Activated CD4-positive, alpha-beta T cell treated with anti-CD3 and anti-CD28 coated beads, Interleukin-2, amount 50 U/mL, for 1 hour (primary cell): ENCODE data around the gene SLC16A13.
"Not testable (repeated sequence)": the region's sequence is repeated elsewhere in the genome, so short reads cannot be mapped to it uniquely, and the experiment has no call there.

ENCODE experiments used
- DNase-seq: peaks from one replicate; pipeline ENCODE4 v3.0.0-alpha.2; 2020

The SLC16A13 gene

DNA sequence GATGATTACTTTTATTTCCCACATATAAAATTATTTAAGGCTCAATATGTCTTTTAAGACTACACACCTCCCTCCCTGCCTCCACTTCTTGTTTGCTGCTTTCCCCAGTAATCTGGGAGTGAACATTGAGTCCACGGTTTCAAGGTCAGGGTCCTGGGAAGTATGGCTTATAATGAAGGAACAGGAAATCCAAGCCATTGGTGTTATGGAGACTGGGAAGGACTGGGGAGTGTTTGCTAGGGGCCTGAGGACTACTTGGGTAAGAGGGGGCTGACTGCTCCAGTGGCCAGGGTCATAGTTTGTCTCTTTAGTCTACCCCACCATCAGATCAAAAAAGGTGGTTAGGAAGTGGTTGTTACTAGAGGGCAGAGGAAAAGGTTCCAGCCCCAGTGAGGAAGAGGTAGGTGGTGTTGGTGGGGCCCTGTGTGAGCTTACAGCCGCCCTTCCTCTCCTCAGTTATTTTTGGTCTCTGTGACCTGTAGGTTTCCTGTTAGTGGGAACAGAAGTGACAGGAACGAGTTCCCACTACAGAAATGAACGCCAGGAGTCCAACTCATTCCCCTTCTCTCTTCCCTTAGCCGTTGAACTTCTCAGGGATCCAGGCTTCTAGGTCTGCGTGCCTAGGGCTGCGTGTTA, 742 bp upstream of the SLC16A13 start:
- peak; percentile 22 for DNase-seq

DNA sequence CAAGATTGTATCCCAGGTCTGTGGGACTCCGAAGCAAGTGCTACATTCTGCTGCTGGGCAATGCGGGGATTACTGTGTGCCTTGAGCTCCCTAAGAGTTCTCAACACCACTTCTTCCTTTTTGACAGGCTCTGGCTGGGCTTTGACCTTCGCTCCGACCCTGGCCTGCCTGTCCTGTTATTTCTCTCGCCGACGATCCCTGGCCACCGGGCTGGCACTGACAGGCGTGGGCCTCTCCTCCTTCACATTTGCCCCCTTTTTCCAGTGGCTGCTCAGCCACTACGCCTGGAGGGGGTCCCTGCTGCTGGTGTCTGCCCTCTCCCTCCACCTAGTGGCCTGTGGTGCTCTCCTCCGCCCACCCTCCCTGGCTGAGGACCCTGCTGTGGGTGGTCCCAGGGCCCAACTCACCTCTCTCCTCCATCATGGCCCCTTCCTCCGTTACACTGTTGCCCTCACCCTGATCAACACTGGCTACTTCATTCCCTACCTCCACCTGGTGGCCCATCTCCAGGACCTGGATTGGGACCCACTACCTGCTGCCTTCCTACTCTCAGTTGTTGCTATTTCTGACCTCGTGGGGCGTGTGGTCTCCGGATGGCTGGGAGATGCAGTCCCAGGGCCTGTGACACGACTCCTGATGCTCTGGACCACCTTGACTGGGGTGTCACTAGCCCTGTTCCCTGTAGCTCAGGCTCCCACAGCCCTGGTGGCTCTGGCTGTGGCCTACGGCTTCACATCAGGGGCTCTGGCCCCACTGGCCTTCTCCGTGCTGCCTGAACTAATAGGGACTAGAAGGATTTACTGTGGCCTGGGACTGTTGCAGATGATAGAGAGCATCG, 2.4 kb downstream of the SLC16A13 start:
- no peak for DNase-seq

DNA sequence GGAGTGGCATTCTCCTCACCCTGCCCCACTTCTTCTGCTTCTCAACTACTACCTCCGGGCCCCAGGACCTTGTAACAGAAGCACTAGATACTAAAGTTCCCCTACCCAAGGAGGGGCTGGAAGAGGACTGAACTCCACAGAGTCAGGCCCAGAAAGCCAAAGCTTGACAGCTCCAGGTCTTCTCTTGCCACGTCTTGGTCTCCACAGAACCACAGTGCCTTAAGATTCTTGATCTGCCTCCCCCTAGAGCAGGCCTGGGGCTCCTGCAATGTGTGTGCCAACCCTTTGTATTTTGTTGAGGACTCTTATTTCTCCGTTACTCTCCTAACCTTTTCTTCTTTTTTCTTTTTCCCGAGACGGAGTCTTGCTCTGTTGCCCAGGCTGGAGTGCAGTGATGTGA, 4.0 kb downstream of the SLC16A13 start:
- DNase-seq, result no peak

DNA sequence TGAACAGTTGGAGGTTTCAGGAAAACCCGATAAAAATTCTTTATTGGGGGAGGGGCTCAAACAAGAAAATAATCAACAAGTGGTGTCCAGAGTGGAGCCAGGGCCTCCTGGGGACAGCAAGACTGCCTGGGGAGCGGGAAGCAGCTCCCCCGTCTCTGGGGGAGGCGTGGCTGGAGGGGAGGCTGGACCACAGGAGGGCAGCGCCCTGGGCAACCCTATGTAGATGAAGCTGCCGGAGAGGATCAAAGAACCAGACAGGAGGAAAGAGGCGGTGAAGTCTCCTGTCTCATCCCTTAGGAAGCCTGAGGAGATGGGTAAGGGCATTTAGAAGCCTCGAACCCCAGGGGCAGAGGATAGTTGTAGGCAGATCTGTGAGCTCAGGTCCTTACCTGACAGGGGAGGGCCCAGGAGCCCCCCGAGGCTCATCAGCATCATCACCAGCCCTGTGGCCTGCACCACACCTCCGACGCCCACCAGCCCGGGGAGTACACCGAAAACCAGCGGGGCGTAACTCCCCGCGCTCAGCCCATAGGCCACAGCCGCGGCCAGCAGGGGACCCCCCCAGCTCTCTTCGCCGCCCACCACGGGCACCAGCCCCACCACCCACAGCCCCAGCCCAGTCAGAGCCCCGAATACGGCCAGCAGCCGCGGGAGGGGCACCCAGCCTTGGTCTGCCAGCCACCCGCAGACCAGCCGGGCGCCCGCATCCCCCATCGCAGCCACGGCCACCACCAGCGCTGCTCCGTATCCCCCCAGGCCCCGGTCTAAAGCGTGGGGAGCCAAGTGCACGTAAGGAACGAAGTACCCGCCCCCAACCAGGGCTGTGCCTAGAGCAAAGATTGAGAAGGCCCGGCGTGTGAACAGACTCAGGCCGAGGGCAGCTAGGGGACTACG, 6.0 kb downstream of the SLC16A13 start:
- no peak for DNase-seq

- DNase-seq, result peak; percentile 41
Observed at GRCh38 chr17:7042501-7043181, 6.8 kb downstream of the SLC16A13 start.

GRCh38 chr17:7043182-7043496, 7.3 kb downstream of the SLC16A13 start:
- DNase-seq, result no peak

DNA sequence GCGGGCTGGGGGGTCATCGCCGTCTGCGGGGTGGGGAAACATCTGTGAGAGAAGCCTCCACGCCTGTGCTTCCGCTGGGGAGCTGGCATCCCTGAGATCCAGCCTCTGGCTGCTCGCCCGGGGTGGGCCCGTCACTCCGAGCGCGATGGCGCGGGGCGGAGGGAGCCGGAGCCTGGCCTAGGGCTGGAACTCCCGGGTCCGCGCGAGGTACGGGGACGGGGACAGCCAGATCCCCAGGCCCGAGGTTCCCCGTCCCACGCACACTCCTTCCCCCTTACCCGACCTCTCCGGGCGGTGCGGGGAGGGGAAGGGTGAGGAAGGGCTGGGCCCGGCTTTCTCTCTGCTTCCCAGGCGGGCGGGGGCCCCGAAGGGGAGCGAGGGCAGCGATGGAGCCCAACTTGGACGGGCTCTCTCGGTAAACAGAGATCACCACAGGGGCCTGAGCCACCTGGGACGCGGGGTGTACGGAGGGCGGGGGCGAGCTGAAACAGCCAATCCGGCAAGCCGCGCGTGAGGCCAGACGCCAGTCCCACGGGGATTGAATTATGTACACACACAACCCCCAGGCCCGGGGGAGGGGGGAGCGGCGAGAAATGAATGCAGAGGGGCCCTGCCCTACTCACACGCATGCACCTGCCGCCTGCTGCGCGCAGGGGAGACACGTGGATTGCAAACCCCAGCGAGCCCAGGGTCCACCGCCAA, 7.8 kb downstream of the SLC16A13 start, which contains the start of gene SLC16A11:
Gene SLC16A11, minus strand, starts transcription at position 596 of the 702 bp plus-strand sequence. Its CDS starts 579 bp downstream, at position 17.
- DNase-seq, result peak; percentile 18

GRCh38 chr17:7045492-7046126, 9.8 kb downstream of the SLC16A13 start:
- peak; percentile 40 for DNase-seq

GRCh38 chr17:7046127-7046724, 10.4 kb downstream of the SLC16A13 start:
- DNase-seq, result peak; percentile 26

DNA sequence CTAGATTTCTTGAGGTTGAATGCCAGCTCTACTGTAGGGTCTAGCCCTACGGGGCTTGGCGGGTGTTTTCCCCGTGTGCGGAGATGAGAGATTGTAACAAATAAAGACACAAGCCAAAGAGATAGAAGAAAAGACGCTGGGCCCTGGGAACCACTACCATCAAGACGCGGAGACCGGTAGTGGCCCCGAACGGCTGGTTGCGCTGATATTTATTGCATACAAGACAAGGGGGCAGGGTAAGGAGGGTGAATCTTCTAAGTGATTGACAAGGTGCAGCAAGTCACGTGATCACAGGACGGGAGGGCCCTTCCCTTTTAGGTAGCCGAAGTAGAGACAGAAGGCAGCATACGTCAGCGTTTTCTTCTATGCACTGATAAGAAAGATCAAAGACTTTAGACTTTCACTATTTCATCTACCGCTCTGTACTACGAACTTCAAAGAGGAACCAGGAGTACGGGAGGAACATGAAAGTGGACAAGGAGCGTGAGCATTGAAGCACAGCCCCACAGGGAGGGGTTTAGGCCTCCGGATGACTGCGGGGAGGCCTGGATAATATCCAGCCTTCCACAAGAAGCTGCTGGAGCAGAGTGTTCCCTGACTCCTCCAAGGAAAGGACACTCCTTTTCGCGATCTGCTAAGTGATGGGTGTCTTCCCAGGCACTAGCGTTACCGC, 11.0 kb downstream of the SLC16A13 start:
- peak; percentile 69 for DNase-seq

- no peak for DNase-seq
Observed at GRCh38 chr17:7047566-7047965, 11.8 kb downstream of the SLC16A13 start.

DNA sequence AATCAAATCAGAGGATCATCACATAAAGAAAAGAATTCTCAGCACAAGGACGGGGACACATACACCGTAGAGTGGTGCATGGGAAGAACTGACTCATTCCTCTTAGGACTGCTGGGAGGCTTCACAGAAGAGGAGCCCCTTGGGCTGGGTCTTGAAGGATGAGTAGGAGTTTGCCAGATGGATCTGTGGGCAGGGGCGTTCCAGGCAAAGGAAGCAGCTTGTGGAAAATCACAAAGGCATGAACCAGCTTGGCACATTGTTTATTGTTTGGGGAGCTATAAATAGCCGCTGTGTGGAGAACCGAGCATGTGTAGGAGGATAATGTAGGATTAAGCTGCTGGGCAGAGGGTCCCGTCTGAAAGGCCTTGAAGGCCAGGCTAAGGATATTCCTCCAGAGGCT, 13.2 kb downstream of the SLC16A13 start:
- DNase-seq, result no peak

DNA sequence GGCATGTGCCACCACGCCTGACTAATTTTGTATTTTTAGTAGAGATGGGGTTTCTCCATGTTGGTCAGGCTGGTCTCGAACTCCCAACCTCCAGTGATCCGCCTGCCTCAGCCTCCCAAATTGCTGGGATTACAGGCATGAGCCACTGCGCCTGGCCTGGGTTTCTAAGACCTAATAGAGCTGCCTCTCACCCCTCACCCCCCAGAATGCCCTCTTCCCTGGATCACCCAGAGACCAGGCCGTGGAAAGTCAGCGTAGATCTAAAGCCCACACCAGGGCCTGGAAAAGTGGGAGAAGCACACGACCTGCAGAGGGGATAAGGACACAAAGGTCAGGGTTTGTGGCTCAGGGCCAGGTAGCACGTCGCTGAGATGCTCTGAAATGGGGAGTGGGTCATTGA, 14.8 kb downstream of the SLC16A13 start:
- not testable (repeated sequence) for DNase-seq

- no peak for DNase-seq
Observed at GRCh38 chr17:7056386-7056785, 20.6 kb downstream of the SLC16A13 start.

- no peak for DNase-seq
Observed at GRCh38 chr17:7058831-7059447, 23.1 kb downstream of the SLC16A13 start.

- no peak for DNase-seq
Observed at GRCh38 chr17:7060165-7060891, 24.5 kb downstream of the SLC16A13 start.

DNA sequence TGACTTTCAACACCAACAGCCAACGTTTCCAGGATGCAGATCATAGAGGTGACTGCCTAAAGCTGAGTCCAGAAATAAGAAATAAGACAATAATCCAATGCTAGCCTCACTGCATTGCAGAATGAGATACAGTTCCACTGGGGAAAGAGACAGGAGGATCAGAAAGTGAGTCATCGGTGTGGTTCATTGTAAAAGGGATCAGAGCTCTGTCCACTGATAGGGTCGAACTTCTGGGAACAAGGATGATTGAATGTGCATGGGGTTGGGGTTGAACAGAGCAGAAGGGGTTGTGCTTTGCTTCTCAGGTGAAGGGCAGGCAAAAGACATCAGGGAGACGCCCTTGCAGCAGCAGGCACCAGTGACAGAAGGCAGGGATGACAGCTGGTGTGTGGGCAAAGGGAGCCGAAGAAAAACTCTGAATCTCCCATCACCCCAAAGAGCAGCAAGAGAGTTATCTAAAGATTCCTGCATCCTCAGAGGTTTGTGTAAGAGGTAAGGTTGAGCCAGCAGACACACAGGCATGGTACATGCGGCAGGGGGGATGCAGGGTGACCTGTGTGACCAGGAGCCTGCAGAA, 27.8 kb downstream of the SLC16A13 start:
- no peak for DNase-seq

- DNase-seq, result no peak
Observed at GRCh38 chr17:7064261-7064660, 28.4 kb downstream of the SLC16A13 start.

DNA sequence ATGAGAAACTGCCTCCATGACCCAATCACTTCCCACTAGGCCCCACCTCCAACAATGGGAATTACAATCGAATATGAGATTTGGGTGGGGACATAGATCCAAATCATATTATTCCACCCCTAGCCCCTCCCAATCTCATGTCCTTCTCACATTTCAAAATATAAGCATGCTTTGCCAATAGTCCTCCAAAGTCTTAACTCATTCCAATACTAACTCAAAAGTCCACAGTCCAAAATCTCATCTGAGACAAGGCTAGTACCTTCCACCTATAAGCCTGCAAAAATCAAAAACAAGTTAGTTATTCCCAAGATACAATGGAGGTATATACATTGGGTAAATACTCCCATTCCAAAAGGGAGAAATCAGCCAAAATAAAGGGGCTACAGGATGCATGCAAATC, 31.4 kb downstream of the SLC16A13 start:
- no peak for DNase-seq
